ENCODE measurements around the gene YIF1B. TPM values are rescaled to one million over a fixed set of nuclear protein-coding genes. Genes with fewer than 3 reads are reported as not detected.

YIF1B gene
- total and polyA plus RNA-seq, 2 of the 4 experiments (the other 2 are of a cell fraction): 72.2 to 165 TPM

DNA sequence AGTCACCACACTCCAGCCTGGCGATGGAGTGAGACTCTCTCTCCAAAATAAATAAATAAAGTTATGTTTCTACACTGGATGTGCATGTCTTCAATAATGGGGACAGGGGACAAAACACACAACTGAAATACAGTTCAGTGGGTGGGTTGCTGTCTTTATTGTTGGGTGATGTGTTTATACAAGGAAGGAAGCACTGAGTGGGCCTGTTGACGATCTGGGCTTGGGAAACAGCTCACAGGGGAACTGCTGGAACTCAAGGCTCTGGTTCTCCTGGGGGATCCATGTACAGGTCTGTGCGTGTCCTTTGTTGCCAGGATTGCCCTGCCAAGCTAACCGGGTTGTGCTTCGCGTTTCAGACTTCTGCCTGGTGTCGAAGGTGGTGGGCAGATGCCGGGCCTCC is 32.5 kb downstream of the YIF1B start:
- Histone ChIP-seq H3K36me3 (ENCODE audit: control insufficient read depth, insufficient read depth, low read length) (no peaks in the 10 kb centered on the region), H3K79me1 (ENCODE audit: low read depth in 1 of 2, low read length in 2 of 2) (no peaks in the 10 kb centered on the region), H2BK120ac (ENCODE audit: low read depth, low read length) (peak overlapping the region; percentile 36; the same call in 1 of the 2 replicates), H3K4ac (ENCODE audit: low read depth, low read length) (no peak overlapping the region; the same call in 1 of the 2 replicates), H3K23ac (ENCODE audit: low read depth, low read length) (no peak overlapping the region), H3K9ac (ENCODE audit: low read depth, low read length) (no peak overlapping the region), H4K91ac (ENCODE audit: insufficient read depth, low read depth, low read length) (peak overlapping the region; percentile 6; the same call in 1 of the 2 replicates), H2BK5ac (ENCODE audit: low read depth, low read length, poor library complexity, severe bottlenecking) (peak overlapping the region; percentile 34), H3K27me3 (ENCODE audit: control insufficient read depth, insufficient read depth, low read length) (no peaks in the 10 kb centered on the region), H2AK9ac (replicated peaks; ENCODE audit: low read depth, low read length, poor library complexity) (peak overlapping the region; percentile 17), H2BK20ac (ENCODE audit: low read depth, low read length) (no peak overlapping the region), H3K14ac (replicated peaks; ENCODE audit: low read depth, low read length) (no peak overlapping the region), H2AFZ (replicated peaks; ENCODE audit: low read length, poor library complexity) (peak overlapping the region; percentile 33), H3K9me1 (ENCODE audit: insufficient read depth, low read length) (peaks cover 4% of the 10 kb centered on the region), H3K4me2 (ENCODE audit: low read depth, low read length) (no peak overlapping the region), H3K9me3 (ENCODE audit: control insufficient read depth, insufficient read depth, low read length) (no peaks in the 10 kb centered on the region), H4K8ac (ENCODE audit: low read depth in 2 of 2, low read length in 2 of 2) (no peak overlapping the region), H3K4me1 (ENCODE audit: control insufficient read depth, insufficient read depth, low read length) (peaks cover 14% of the 10 kb centered on the region), H3K4me3 (ENCODE audit: insufficient read depth, low read depth, low read length) (no peak overlapping the region), H4K5ac (ENCODE audit: low read depth, low read length) (peak overlapping the region; percentile 32; the same call in 1 of the 2 replicates), H3K27ac (ENCODE audit: insufficient read depth, low read length) (no peak overlapping the region), H4K20me1 (ENCODE audit: insufficient read depth, low read length) (no peaks in the 10 kb centered on the region), H2BK15ac (ENCODE audit: low read depth, low read length) (no peak overlapping the region), H2AK5ac (ENCODE audit: low read depth, low read length) (0 out of 2 replicates have a peak overlapping the region, but pooled peaks have one; percentile 63), H3K18ac (ENCODE audit: low read depth, low read length) (no peak overlapping the region), H3K56ac (ENCODE audit: extremely low read depth, insufficient read depth, low read length) (no peak overlapping the region)
- no TSS peak for BruUV-seq (replicated peaks)
- DNase-seq (no peak), ATAC-seq (ENCODE audit: low read depth) (no peak)
- intact Hi-C loops (cut with micrococcal nuclease): no loop called here
- CTCF ChIA-PET: no interaction called here
- dilution Hi-C loops (cut with HindIII; ENCODE audit: low sequenced_read_pairs, unreplicated experiment): no loop called here
- in situ Hi-C loops (cut with MboI; ENCODE audit: low sequenced_read_pairs): no loop called here
- TF ChIP-seq CHD1 (IDR thresholded peaks at IDR 0.05; ENCODE audit: low read depth, low read length) (no peak), SMC3 (IDR thresholded peaks at IDR 0.05; ENCODE audit: low read depth, low read length) (no peak)
- POLR2A ChIA-PET (ENCODE audit: unreplicated experiment): no interaction called here
- 93% methylated on average over 7 of the region's 8 CpGs; no CpG with 5 or more reads in 1 of the 2 experiments for WGBS, 2 experiments (ENCODE audit: extremely low coverage in 2 of 2, insufficient read length in 1 of 2)
